ENCODE results near the gene DENND10. TPM values are rescaled to one million over a fixed set of nuclear protein-coding genes. Genes with fewer than 3 reads are reported as not detected.
A peak's percentile ranks its signal among the peaks of the same experiment; 100 is the strongest.

Gene DENND10
- total and polyA plus RNA-seq, 4 donors = 11.7 to 32.0 (median 29.0) TPM

GRCh38 chr10:119125942-119126341, 22.0 kb downstream of the DENND10 start:
- Histone ChIP-seq H3K27ac (ENCODE audit: low read depth in 1 of 2, low read length in 1 of 2) (no peak overlapping the region), H3K4me1 (ENCODE audit: control insufficient read depth in 5 of 5, insufficient read depth in 5 of 5, low read length in 5 of 5) (peaks cover 0 to 5% (median 2%) of the 10 kb centered on the region in 5 donors), H3K9me3 (ENCODE audit: control insufficient read depth in 4 of 4, insufficient read depth in 3 of 4, low read length in 3 of 4) (no peaks in the 10 kb centered on the region), H3K4me3 (no peak overlapping the region), H3K27me3 (ENCODE audit: control insufficient read depth in 3 of 3, insufficient read depth in 3 of 3, low read length in 2 of 3) (no peaks in the 10 kb centered on the region), H3K9ac (ENCODE audit: insufficient read depth in 1 of 2, low read length in 2 of 2) (no peak overlapping the region), H3K36me3 (ENCODE audit: control insufficient read depth in 4 of 4, insufficient read depth in 4 of 4, low read length in 4 of 4) (peaks cover 10 to 36% (median 22%) of the 10 kb centered on the region in 4 donors)
- DNase-seq (no peak), ATAC-seq (ENCODE audit: insufficient read depth, low FRiP score) (no peak)
- WGBS, 2 donors = 97 to 98% methylated on average over 2 of the region's 2 CpGs
- TF ChIP-seq CTCF (IDR thresholded peaks at IDR 0.05; ENCODE audit: control extremely low read depth, extremely low read depth) = no peak

DNA sequence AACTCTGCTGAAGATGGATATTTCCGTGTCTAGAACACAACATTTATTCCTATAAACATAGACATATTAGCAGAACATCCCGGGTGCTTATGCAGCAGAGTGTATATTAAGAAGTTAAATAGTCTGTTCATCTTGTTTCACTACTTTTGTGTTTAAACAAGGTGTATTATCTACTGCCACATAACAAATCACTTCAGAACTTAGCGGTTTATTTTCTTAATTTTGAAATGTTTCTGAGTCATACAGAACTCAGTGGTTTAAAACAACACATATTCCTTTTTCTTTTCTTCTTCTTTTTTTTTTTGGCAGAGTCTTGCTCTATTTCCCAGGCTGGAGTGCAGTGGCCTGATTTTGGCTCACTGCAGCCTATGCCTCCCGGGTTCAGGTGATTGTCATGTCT, 25.8 kb downstream of the DENND10 start:
- H3K27ac ChIP-seq (ENCODE audit: low read depth in 1 of 2, low read length in 1 of 2) = no peak overlapping the region

DNA sequence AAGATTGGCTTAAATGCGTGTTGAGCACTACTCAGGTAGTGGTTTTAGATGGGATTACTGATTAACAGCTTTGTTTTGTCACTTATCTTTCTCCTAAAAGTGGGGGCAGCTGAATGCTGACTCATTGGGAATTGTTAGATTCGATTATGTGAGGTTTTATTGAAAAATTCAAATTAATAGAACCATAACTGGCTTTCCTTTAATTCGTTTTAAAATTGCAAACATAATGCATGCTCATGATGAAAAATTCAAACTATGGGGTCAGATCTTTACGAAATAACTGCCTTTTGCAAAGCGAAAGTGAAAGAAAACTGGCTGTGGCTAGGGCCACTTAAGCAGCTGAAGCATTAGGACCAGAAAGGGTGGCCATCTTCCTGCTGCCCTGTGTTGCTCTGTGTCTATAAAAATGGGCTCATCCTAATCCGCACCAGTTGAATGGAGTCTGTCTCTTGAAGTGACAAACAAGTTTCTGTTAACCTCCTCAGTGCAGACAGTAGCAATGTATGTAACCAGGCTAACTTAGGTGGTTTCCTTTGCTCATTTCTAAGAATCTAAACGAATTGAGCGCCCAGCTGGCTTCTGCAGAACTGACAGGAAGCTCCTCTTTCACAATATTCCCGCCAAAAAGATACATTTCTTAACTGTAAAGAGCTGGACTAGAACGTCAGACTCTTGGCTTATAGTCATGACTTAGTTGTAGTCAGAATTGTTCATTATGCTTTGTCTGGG, 27.8 kb downstream of the DENND10 start:
- peak; percentile 28 to 73 (median 68) for DNase-seq
- Histone ChIP-seq H3K9me3 (ENCODE audit: control insufficient read depth in 4 of 4, insufficient read depth in 3 of 4, low read length in 3 of 4) (no peaks in the 10 kb centered on the region), H3K4me1 (ENCODE audit: control insufficient read depth in 5 of 5, insufficient read depth in 5 of 5, low read length in 5 of 5) (peaks cover 0 to 27% (median 2%) of the 10 kb centered on the region in 5 donors), H3K27me3 (ENCODE audit: control insufficient read depth in 3 of 3, insufficient read depth in 3 of 3, low read length in 2 of 3) (no peaks in the 10 kb centered on the region), H3K9ac (ENCODE audit: insufficient read depth in 1 of 2, low read length in 2 of 2) (no peak overlapping the region), H3K36me3 (ENCODE audit: control insufficient read depth in 4 of 4, insufficient read depth in 4 of 4, low read length in 4 of 4) (peaks cover 0 to 32% (median 18%) of the 10 kb centered on the region in 4 donors), H3K27ac (ENCODE audit: low read depth in 1 of 2, low read length in 1 of 2) (peak overlapping the region in 1 of 2 donors; percentile 52), H3K4me3 (no peak overlapping the region)
- ATAC-seq (ENCODE audit: insufficient read depth, low FRiP score) = no peak
- WGBS, 2 donors = 19 to 26% methylated on average over 10 of the region's 10 CpGs
- TF ChIP-seq CTCF (IDR thresholded peaks at IDR 0.05; ENCODE audit: control extremely low read depth, extremely low read depth) = no peak

More for the DNA sequence above, 25.8 kb downstream of the DENND10 start:
- no peak for TF ChIP-seq CTCF (IDR thresholded peaks at IDR 0.05; ENCODE audit: control extremely low read depth, extremely low read depth)
- ATAC-seq (ENCODE audit: insufficient read depth, low FRiP score) = no peak
- Histone ChIP-seq H3K36me3 (ENCODE audit: control insufficient read depth in 4 of 4, insufficient read depth in 4 of 4, low read length in 4 of 4) (peaks cover 10 to 39% (median 21%) of the 10 kb centered on the region in 4 donors), H3K9ac (ENCODE audit: insufficient read depth in 1 of 2, low read length in 2 of 2) (no peak overlapping the region), H3K4me1 (ENCODE audit: control insufficient read depth in 5 of 5, insufficient read depth in 5 of 5, low read length in 5 of 5) (peaks cover 0 to 14% (median 2%) of the 10 kb centered on the region in 5 donors), H3K4me3 (no peak overlapping the region), H3K27me3 (ENCODE audit: control insufficient read depth in 3 of 3, insufficient read depth in 3 of 3, low read length in 2 of 3) (no peaks in the 10 kb centered on the region), H3K9me3 (ENCODE audit: control insufficient read depth in 4 of 4, insufficient read depth in 3 of 4, low read length in 3 of 4) (no peaks in the 10 kb centered on the region)
- 79 to 94% methylated on average over 4 of the region's 4 CpGs for WGBS, 2 donors
- DNase-seq = no peak
